Activated CD8-positive, alpha-beta T cell treated with anti-CD3 and anti-CD28 coated beads for 36 hours (primary cell): Measurements from ENCODE around the gene MYH15. TPM values are rescaled to one million over a fixed set of nuclear protein-coding genes. Genes with fewer than 3 reads are reported as not detected.

ENCODE experiments used
- ATAC-seq: fragments of 200-7000 bp; cut with Tn5 transposase; one replicate; pipeline ENCODE4 v1.10.0; 2021; ENCODE audit warnings: mild to moderate bottlenecking, moderate library complexity
- CTCF ChIA-PET: fragments of 350-600 bp; sonication (Branson Sonifier 250); formaldehyde crosslinking; loops from one replicate; lab custom pipeline; 2021; ENCODE audit warnings: antibody characterized with exemption; lab: Charles Lee
- POLR2A ChIA-PET: fragments of 350-600 bp; sonication (Branson Sonifier 250); formaldehyde crosslinking; loops from one replicate; lab custom pipeline; 2021; ENCODE audit warnings: antibody characterized with exemption; lab: Charles Lee
- DNase-seq: peaks from one replicate; pipeline ENCODE4 v3.0.0-alpha.2; 2020
- H3K27ac Mint-ChIP-seq: one replicate; pipeline ENCODE4 v1.8.0; 2021; ENCODE audit warnings: mild to moderate bottlenecking, mixed read lengths
- H3K27me3 Mint-ChIP-seq: one replicate; pipeline ENCODE4 v1.8.0; 2021; ENCODE audit warnings: mixed read lengths
- H3K36me3 Mint-ChIP-seq: one replicate; pipeline ENCODE4 v1.8.0; 2021; ENCODE audit warnings: low read depth, mixed read lengths
- H3K4me1 Mint-ChIP-seq: one replicate; pipeline ENCODE4 v1.8.0; 2021; ENCODE audit warnings: low read depth, mixed read lengths
- H3K4me3 Mint-ChIP-seq: one replicate; pipeline ENCODE4 v1.8.0; 2021; ENCODE audit warnings: mild to moderate bottlenecking, moderate library complexity, mixed read lengths
- H3K9me3 Mint-ChIP-seq: one replicate; pipeline ENCODE4 v1.8.0; 2021; ENCODE audit warnings: mixed read lengths
- CTCF ChIP-seq: fragments of 200-600 bp; IDR thresholded peaks from one replicate; pipeline ENCODE4 v1.8.0; 2022; ENCODE audit warnings: antibody characterized with exemption, mild to moderate bottlenecking
- intact Hi-C: fragments of 100-400 bp; cut with micrococcal nuclease; formaldehyde crosslinking; loops from one replicate; pipeline ENCODE4 v1.10.0; 2022
- total RNA-seq, 2 experiments: library from RNA; stranded (reverse); gene quantifications; one replicate each; pipeline ENCODE4 v1.2.3, GENCODE V29; 2021

MYH15 gene
- total RNA-seq, 2 experiments from 2014 or later, result 0.07 to 0.09 TPM

DNA sequence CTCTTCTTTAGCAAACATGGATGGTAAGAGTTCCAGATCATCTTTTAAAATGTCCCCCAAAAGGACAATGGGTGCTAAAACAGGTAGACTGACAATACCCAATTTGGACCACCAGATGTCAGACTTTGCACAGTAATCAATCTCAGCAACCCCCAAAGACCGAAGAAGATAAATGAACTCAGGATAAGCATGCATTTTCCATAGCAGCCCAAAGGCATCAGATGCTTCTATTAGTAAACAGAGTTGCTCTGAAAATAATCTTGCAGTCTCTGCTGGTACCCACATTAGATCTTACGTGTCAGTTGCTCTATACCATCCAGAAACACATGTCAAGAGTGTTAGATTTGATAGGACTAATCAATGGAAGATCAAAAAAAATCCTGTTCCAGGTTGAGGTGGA, 20.6 kb downstream of the MYH15 start:
- Mint-ChIP-seq H3K4me3 (no peak overlapping the region), H3K27me3 (no peaks in the 10 kb centered on the region), H3K27ac (no peak overlapping the region), H3K4me1 (peaks cover 4% of the 10 kb centered on the region), H3K9me3 (no peaks in the 10 kb centered on the region), H3K36me3 (no peaks in the 10 kb centered on the region)
- POLR2A ChIA-PET, result no interaction called here
- DNase-seq (peak; percentile 56), ATAC-seq (peak; percentile 79)
- TF ChIP-seq CTCF, result peak; percentile 84
- CTCF ChIA-PET, result interaction anchor here (0.6 to 8.3 kb wide), 33 partner anchors 10 to 813 kb away, joined by 3 to 69 read pairs (median 3); partner anchors contain the start of genes CIP2A and DZIP3
- intact Hi-C loops, result loop anchor here (5.0 to 10.0 kb wide), 2 partner anchors 63 to 425 kb away; no protein-coding TSS in a partner anchor

DNA sequence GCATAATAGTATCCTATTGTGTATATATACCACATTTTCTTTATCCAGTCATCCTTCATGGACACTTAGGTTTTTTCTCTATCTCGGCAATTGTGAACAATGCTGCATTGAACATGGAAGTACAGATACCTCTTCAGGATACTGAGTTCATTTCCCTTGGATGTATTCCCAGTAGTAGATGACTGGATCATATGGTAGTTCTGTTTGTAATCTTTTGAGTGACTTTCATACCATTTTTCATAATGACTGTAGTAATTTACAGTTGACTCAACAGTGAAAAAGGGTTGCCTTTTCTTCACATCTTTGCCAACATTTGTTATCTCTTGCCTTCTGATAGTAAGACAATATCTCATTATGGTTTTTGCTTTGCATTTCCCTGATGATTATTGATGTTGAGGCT, 21.8 kb downstream of the MYH15 start:
- intact Hi-C loops, result loop anchor here (5.0 kb wide), 1 partner anchor 64 kb away; no protein-coding TSS in a partner anchor
- DNase-seq, result no peak
- no peaks in the 10 kb centered on the region for H3K36me3 Mint-ChIP-seq
- no peaks in the 10 kb centered on the region for H3K9me3 Mint-ChIP-seq
- POLR2A ChIA-PET, result no interaction called here
- no peak overlapping the region for H3K4me3 Mint-ChIP-seq
- CTCF ChIA-PET, result interaction anchor here (0.8 to 8.3 kb wide), 14 partner anchors 9 to 752 kb away, joined by 3 to 69 read pairs (median 4); no protein-coding TSS in a partner anchor
- H3K4me1 Mint-ChIP-seq, result peaks cover 4% of the 10 kb centered on the region
- H3K27me3 Mint-ChIP-seq, result no peaks in the 10 kb centered on the region
- no peak for TF ChIP-seq CTCF
- ATAC-seq, result no peak
- H3K27ac Mint-ChIP-seq, result no peak overlapping the region

DNA sequence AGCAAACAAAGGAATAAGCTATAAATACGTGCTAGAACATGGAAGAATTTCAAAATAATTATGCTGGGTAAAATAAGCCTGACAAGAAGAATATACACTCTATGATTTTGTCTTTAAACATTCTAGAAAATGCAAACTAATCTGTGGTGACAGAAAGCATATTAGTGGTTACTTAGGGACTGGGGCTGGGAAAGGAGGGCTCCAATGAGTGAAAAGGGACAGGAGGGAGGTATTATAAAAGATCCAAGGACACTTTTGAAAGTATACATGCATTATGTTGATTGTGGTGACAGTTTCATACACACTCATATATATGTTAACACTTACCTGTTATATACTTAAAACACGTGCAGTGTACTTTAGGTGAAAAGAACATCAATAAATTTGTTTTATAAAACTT, 23.0 kb downstream of the MYH15 start:
- Mint-ChIP-seq H3K27ac (no peak overlapping the region), H3K4me1 (peaks cover 4% of the 10 kb centered on the region), H3K9me3 (no peaks in the 10 kb centered on the region), H3K36me3 (no peaks in the 10 kb centered on the region), H3K4me3 (no peak overlapping the region), H3K27me3 (no peaks in the 10 kb centered on the region)
- ATAC-seq, result no peak
- POLR2A ChIA-PET, result no interaction called here
- CTCF ChIA-PET, result interaction anchor here (0.9 to 8.3 kb wide), 5 partner anchors 8 to 427 kb away, joined by 3 to 69 read pairs (median 7); no protein-coding TSS in a partner anchor
- no peak for DNase-seq
- no peak for TF ChIP-seq CTCF
- intact Hi-C loops, result loop anchor here (5.0 kb wide), 1 partner anchor 65 kb away; no protein-coding TSS in a partner anchor

DNA sequence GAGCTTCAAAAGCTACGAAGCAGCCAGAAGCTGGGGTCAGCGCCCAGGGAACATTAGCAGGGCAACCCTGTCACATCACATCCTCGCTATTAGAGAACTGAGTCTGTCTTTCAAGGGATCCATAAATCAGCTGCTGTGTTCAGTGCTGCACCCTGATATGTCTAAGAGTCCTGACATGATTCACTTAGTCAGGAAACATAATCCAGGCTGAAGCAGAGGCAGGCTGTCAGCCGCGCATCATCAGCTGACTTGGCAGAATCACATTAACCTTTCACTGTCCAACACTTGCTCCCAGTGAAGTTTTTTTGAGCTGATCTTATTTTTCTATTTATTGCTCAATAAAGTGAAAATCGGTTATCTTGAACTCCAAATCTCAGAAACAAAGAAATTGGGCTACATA, 23.5 kb downstream of the MYH15 start:
- POLR2A ChIA-PET, result no interaction called here
- no peak for ATAC-seq

More for the DNA sequence above, 23.5 kb downstream of the MYH15 start:
- no peak for DNase-seq
- intact Hi-C loops, result loop anchor here (5.0 kb wide), 1 partner anchor 65 kb away; no protein-coding TSS in a partner anchor
- no peaks in the 10 kb centered on the region for H3K27me3 Mint-ChIP-seq
- CTCF ChIA-PET, result interaction anchor here (0.9 to 8.3 kb wide), 6 partner anchors 7 to 428 kb away, joined by 3 to 69 read pairs (median 6); no protein-coding TSS in a partner anchor
- H3K4me3 Mint-ChIP-seq, result no peak overlapping the region
- H3K27ac Mint-ChIP-seq, result no peak overlapping the region
- H3K4me1 Mint-ChIP-seq, result peaks cover 4% of the 10 kb centered on the region
- H3K9me3 Mint-ChIP-seq, result no peaks in the 10 kb centered on the region
- TF ChIP-seq CTCF, result no peak
- no peaks in the 10 kb centered on the region for H3K36me3 Mint-ChIP-seq
